Activated T-cell treated with anti-CD3 and anti-CD28 coated beads, Interleukin-2, amount 50 U/mL, for 4 hours (primary cell): Measurements from ENCODE around the gene WLS. TPM values are rescaled to one million over a fixed set of nuclear protein-coding genes. Genes with fewer than 3 reads are reported as not detected.
"Not testable (repeated sequence)": the region's sequence is repeated elsewhere in the genome, so short reads cannot be mapped to it uniquely, and the experiment has no call there.

Source experiments
- ATAC-seq, 2 donors: fragments of 200-7000 bp; cut with Tn5 transposase; one replicate each; pipeline ENCODE4 v1.10.0; 2021
- DNase-seq: peaks from one replicate; pipeline ENCODE4 v3.0.0-alpha.2; 2020
- H3K27me3 Mint-ChIP-seq: one replicate; pipeline ENCODE4 v1.8.0; 2021; ENCODE audit warnings: low read depth, mixed read lengths
- H3K36me3 Mint-ChIP-seq: one replicate; pipeline ENCODE4 v1.8.0; 2022; ENCODE audit warnings: mixed read lengths; ENCODE audit not compliant: insufficient read depth
- H3K4me1 Mint-ChIP-seq: one replicate; pipeline ENCODE4 v1.8.0; 2021; ENCODE audit warnings: low read depth, mixed read lengths
- H3K4me3 Mint-ChIP-seq: one replicate; pipeline ENCODE4 v1.8.0; 2021; ENCODE audit warnings: mild to moderate bottlenecking, moderate library complexity, mixed read lengths
- H3K9me3 Mint-ChIP-seq: one replicate; pipeline ENCODE4 v1.8.0; 2021; ENCODE audit warnings: mixed read lengths
- total RNA-seq, 3 donors: library from RNA; stranded (reverse); gene quantifications; one replicate each; pipeline ENCODE4 v1.2.1, GENCODE V29; 2021

WLS gene
- total RNA-seq, 3 donors from 2014 or later = 0.23 to 0.33 (median 0.32) TPM

DNA sequence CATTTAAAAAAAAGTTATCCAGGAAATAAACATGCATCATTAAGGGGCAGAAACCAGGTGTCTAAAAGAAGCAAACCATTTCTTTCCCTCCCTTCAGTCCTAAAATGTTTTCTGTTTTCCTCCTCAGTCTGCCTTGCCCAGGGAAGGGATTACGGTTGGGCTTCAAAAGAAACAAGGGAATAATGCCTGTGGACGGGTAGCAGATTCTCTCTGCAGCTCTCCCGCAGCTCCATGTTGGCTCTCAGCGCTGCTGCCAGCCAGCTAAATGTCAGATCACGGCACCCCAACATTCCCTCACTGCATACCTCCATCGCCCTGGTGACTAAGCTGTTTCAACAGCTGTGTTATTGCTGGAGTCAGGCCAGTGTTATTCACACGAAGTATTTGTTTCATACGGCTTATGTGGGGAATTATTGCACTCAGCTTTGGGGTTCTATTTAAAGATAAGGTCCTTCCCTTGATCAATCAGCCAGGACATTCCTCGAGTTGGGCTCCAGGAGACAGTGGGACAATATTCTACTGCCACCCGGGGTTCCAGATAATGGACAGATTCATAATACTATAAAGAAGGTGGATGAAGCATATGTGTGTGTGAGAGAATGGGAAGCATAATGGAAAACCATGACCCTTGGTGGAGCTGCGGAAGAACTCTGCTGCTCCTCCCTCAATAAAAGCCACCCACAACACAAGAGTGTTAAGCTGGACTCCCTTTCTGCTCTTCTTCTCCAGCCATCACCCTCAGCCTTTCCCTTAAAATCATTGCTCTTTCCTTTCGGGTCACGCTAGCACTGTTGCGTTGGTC is 58.2 kb downstream of the WLS start:
- H3K36me3 Mint-ChIP-seq = no peaks in the 10 kb centered on the region
- H3K4me1 Mint-ChIP-seq = no peaks in the 10 kb centered on the region
- no peak overlapping the region for H3K4me3 Mint-ChIP-seq
- DNase-seq (no peak), ATAC-seq (no peak)
- no peaks in the 10 kb centered on the region for H3K27me3 Mint-ChIP-seq
- no peaks in the 10 kb centered on the region for H3K9me3 Mint-ChIP-seq

DNA sequence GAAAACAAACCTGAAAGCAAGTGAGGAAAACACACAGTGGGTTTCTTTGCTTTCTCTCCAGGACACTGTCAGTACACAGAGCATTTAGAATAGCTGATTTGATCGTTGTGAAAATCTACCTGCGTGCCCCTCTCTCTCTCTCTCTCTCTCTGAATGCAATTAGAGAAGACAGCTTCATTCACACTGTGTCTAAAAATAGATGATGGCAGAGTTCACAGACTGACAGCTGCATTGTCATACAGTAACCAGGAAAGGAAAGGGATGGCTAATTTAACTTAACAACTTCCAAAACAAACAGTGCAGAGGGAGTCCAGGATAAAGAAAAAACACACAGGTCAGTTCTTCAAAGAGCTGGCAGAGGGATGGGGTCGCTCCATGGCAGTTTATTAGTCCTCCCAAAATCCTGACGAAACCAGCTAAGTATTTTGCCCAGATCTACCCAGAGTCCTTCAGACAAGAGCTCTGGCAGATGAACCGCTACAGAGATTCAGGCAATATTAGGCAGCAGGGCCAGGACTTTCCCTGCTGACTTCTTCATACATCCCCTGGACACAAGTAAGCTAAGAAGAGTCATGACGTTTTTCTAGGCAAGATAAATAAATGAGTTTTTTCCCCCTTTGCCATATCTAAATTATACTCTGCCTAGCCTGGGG is 58.9 kb downstream of the WLS start:
- Mint-ChIP-seq H3K9me3 (no peaks in the 10 kb centered on the region), H3K36me3 (no peaks in the 10 kb centered on the region)

DNA sequence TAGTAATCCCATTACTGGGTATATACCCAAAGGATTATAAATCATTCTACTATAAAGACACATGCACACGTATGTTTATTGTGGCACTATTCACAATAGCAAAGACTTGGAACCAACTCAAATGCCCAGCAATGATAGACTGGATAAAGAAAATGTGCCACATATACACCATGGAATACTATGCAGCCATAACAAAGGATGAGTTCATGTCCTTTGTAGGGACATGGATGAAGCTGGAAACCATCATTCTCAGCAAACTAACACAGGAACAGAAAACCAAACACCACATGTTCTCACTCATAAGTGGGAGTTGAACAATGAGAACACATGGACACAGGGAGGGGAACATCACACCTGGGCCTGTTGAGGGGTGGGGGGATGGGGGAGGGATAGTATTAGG is 60.5 kb downstream of the WLS start:
- H3K4me1 Mint-ChIP-seq, H3K9me3 Mint-ChIP-seq, H3K27me3 Mint-ChIP-seq, H3K36me3 Mint-ChIP-seq, DNase-seq, ATAC-seq, H3K4me3 Mint-ChIP-seq: not testable (repeated sequence)

More for the DNA sequence above, 58.9 kb downstream of the WLS start:
- no peaks in the 10 kb centered on the region for H3K4me1 Mint-ChIP-seq
- no peaks in the 10 kb centered on the region for H3K27me3 Mint-ChIP-seq
- no peak for DNase-seq
- ATAC-seq = no peak
- no peak overlapping the region for H3K4me3 Mint-ChIP-seq

DNA sequence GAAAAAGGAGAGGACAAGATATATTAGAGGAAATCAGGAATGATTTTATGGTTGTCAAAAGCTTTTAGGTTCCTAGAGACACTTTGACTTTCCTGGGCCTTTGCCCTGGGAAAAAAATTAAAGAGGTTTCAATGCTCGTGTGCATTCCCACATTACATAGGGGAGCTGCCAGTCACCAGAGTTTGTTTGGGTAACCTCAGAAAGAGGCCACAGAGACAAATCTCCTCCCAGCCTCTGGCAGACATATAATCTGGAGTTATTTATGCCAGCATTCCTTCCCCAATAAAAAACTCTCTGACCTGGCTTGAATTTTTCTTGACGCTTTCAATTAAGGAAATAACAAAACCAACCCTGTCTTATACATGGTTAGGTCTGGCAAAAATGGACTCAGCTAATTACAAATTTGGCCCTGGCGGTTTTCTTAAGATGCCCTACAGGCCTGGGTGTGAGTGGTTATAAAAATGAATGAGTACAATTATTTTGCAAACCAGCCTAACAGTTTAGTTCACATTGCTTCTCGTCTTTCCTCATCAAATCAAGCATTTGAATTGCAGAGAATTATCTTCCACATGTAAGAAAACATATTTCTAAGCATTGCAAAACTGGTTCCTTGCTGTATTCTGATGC is 63.7 kb downstream of the WLS start:
- DNase-seq (no peak), ATAC-seq (no peak)
- Mint-ChIP-seq H3K36me3 (no peaks in the 10 kb centered on the region), H3K9me3 (peaks cover 3% of the 10 kb centered on the region), H3K4me1 (no peaks in the 10 kb centered on the region), H3K4me3 (no peak overlapping the region), H3K27me3 (peaks cover 2% of the 10 kb centered on the region)

DNA sequence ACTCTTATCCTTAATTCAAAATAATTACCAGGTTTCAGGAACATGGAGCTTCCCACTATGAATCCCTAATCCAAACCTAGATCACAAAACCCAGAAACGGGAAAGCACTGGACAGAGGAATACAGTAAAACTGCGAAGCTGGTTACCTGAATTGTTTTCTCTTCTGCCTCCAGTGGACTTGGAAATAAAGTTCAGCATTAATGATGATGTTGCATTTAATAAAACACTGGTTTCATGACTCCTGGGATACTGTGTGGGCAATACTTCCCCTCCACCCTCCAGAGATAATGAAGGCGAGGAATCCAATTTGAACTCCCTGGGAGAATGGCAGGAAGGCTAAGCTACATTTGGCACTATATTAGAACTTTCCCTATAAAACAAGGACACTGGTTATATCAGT is 65.1 kb downstream of the WLS start:
- H3K9me3 Mint-ChIP-seq = peaks cover 3% of the 10 kb centered on the region
- H3K36me3 Mint-ChIP-seq = no peaks in the 10 kb centered on the region
- DNase-seq (no peak), ATAC-seq (no peak)
- no peaks in the 10 kb centered on the region for H3K4me1 Mint-ChIP-seq
- H3K27me3 Mint-ChIP-seq = peaks cover 2% of the 10 kb centered on the region
- H3K4me3 Mint-ChIP-seq = no peak overlapping the region

DNA sequence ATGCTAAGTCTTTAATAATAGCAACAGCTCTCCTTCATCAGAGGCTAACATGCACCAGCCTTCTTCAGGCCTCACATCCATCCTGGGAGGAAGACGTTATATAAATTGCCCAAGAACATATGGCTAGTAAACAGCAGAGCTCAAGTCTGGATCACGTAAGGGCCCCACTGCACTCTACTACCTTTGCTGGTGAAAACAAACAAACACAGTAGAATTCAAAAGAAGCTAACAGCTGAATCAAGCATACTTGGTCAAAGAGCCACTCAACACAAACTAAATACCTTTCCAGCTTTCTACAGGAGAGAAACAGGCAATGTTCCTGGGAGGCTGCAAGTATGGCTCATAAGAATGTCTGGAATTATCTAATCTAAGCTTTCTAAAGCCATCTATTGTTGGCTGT is 66.0 kb downstream of the WLS start:
- Mint-ChIP-seq H3K4me3 (no peak overlapping the region), H3K4me1 (no peaks in the 10 kb centered on the region), H3K27me3 (peaks cover 2% of the 10 kb centered on the region), H3K36me3 (no peaks in the 10 kb centered on the region), H3K9me3 (peaks cover 3% of the 10 kb centered on the region)
- DNase-seq (no peak), ATAC-seq (no peak)

DNA sequence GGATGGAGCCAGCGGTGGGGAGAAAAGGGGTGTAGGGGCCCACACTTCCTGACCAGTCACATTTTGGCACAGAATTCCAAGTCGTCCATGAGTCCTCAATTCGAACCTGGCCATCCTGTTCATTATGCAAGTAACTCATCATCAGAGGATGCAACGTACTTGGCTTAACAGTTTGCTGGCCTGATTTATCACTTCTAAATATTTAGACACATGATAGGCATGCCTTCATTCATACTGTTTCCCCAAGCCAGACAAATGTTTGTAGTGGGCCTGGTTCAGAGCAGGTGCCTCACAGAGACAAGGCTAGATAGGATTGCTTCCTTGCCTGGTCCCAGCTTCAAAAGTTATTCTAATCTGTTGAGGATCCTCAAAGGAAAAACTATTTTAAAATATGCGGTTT is 66.7 kb downstream of the WLS start:
- ATAC-seq (no peak), DNase-seq (no peak)
- peaks cover 2% of the 10 kb centered on the region for H3K27me3 Mint-ChIP-seq
- no peaks in the 10 kb centered on the region for H3K4me1 Mint-ChIP-seq
- no peak overlapping the region for H3K4me3 Mint-ChIP-seq
- H3K36me3 Mint-ChIP-seq = no peaks in the 10 kb centered on the region
- peaks cover 3% of the 10 kb centered on the region for H3K9me3 Mint-ChIP-seq

DNA sequence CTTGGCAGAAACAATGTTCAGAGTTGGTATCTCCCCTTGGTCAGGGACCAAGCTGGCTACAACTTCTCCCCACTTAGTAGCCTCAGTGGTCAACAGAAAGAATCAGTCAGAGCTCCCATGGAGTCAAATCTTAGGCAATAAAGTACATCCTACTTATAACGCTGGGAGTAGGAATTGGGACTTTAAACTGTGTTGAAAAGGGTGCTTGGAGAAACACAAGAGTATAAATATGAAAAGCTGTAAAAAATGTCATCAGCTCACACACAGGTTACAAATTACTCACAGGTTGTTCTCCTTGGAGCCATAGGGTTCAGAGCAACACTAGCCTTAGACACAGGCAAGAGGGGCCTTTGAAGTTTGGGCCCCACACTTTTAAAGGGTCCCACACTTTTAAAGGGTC is 67.4 kb downstream of the WLS start:
- Mint-ChIP-seq H3K9me3 (peaks cover 3% of the 10 kb centered on the region), H3K4me1 (no peaks in the 10 kb centered on the region), H3K27me3 (peaks cover 2% of the 10 kb centered on the region), H3K4me3 (no peak overlapping the region), H3K36me3 (no peaks in the 10 kb centered on the region)
- no peak for ATAC-seq
- no peak for DNase-seq

DNA sequence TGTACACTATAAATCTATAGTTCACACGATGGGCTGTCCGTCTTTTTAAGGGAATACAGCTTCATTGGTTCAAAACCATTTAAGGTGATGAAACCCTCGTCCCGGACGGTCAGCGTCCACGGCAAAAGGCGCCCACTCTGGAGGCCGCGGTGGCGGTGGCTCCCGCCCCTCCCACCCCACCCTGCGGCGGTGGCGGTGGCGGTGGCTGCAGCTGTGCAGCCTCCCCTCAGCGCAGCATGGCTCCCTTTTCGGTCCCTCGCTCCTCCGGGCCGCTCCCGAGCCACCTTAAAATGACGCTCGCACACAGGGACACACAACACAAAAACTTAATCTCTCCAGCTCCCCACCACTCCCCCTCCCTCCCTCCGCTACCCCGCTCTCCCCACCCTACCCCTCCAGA is 69.1 kb downstream of the WLS start:
- Mint-ChIP-seq H3K27me3 (peaks cover 2% of the 10 kb centered on the region), H3K9me3 (peaks cover 3% of the 10 kb centered on the region), H3K4me1 (no peaks in the 10 kb centered on the region), H3K4me3 (no peak overlapping the region), H3K36me3 (no peaks in the 10 kb centered on the region)
- DNase-seq = no peak
- ATAC-seq = no peak

DNA sequence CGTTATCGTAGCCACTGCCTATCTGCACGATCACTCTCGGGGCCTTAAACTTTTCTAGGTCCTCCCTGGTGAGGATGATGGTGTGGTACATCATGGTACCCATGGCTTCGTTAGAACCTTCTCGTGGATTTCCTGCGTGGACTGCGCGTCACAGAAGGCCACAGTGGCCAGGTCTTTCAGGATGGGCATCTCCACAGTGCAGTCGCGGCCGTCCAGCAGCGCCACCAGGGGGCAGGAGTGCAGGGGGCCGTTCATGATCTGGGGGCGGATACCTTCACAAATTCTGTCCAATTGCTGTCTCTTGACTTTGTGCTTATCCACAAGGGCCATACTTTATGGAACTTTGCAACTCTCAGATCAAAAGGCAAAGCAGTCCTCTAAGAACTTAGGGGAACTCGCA is 69.6 kb downstream of the WLS start:
- peaks cover 3% of the 10 kb centered on the region for H3K9me3 Mint-ChIP-seq
- ATAC-seq = no peak
- no peak overlapping the region for H3K4me3 Mint-ChIP-seq
- H3K4me1 Mint-ChIP-seq = no peaks in the 10 kb centered on the region
- peaks cover 2% of the 10 kb centered on the region for H3K27me3 Mint-ChIP-seq
- DNase-seq = no peak
- H3K36me3 Mint-ChIP-seq = no peaks in the 10 kb centered on the region

DNA sequence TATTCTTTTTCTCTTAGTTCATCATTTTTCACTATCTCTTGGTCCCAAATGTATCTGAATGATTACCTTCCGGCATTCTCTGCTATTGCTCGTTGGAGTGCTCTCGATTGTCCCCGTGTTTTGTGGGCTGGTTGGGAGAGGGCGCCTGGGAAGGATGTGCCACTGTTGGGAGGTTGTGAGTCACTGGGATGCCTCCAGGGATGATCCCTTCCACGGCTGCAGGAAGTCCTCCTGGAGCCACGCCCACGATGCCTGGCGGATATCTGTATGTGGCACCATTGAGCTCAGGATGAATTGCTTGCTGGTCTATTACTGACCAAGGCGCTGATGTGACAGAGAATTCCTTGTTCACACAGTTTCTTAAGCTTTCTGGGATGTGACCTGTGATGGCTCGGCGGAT is 70.7 kb downstream of the WLS start:
- not testable (repeated sequence) for H3K9me3 Mint-ChIP-seq, DNase-seq, H3K4me3 Mint-ChIP-seq, H3K4me1 Mint-ChIP-seq, H3K27me3 Mint-ChIP-seq, H3K36me3 Mint-ChIP-seq, ATAC-seq

DNA sequence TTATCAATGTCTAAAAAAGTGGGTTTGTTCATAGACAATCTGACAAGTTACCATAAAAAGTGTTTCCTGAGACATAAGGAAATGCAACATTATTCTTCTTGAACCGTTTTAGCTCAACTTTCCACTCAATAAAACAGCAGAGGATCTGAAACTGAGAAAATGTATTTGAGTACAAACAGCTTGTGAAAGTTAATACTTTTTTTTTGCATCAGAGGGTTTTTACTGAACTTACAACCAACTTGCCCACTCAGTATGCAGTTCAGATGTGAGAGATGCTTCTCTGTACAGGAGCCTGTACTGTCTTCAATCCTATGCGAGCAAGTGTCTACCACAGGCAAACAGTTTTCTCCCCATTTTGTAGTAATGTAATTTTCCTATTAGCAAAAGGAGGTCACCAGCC is 71.4 kb downstream of the WLS start:
- ATAC-seq, DNase-seq, H3K4me3 Mint-ChIP-seq, H3K27me3 Mint-ChIP-seq, H3K9me3 Mint-ChIP-seq, H3K4me1 Mint-ChIP-seq, H3K36me3 Mint-ChIP-seq: not testable (repeated sequence)

DNA sequence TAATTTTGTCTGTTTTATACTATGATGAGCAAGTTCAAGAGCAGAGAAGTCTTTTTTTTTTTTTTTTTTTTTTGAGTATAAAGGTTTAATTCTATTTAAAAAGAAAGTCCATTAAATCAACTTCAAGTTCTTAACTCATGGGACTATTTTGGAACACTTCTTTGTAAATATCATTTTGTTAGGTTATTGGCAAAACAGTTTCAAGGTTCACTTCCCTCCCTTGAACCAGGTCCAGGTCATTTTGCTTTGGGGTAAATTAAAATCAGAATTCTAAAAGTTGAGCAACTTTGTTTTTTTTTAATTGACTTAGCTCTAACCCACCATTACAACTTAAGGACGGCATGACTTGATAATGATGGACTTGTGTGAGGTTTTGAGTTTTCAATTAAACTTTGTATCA is 72.3 kb downstream of the WLS start:
- Mint-ChIP-seq H3K36me3 (no peaks in the 10 kb centered on the region), H3K9me3 (peaks cover 3% of the 10 kb centered on the region), H3K4me3 (no peak overlapping the region), H3K4me1 (no peaks in the 10 kb centered on the region), H3K27me3 (peaks cover 2% of the 10 kb centered on the region)
- no peak for ATAC-seq
- no peak for DNase-seq

DNA sequence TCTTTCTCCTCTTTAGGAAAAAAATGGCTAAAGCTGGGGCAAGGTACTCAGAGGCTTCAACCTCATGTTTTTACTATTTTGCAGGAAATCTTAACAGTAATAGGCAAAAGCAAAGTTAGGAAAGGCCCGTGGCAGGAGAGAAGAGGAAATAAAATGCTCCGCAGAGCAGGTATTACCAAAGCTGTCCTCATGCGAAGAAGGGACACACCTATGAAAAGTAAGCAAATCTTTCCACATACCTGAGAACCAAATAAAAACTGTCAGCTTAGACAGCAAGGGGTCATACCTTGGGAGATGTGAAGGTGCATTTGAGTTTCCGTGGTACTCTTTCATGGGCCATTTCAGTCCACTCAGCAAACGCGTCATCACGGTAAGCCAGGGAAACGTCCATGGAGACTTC is 73.5 kb downstream of the WLS start:
- no peak for DNase-seq
- no peaks in the 10 kb centered on the region for H3K27me3 Mint-ChIP-seq
- no peak overlapping the region for H3K4me3 Mint-ChIP-seq
- H3K4me1 Mint-ChIP-seq = no peaks in the 10 kb centered on the region
- ATAC-seq = no peak
- no peaks in the 10 kb centered on the region for H3K36me3 Mint-ChIP-seq
- peaks cover under 1% of the 10 kb centered on the region for H3K9me3 Mint-ChIP-seq

DNA sequence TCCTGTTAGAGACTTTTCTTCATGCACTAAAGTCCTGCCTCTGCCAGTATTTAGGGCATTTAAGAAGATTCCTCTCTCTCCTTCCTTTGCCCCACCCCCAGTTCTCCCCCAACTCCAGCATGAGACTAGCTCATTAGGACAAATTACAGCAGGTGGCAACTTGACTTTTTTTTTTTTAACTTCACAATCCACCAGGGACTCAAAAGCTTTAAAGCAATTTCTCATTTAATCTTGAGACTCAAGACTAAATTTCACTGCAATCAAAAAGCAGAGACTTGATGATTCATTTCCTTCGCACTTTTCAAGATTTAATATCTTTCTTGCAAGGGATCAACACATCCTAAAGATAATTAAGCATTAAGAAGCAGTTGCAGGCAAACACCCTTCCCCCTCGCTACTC is 74.9 kb downstream of the WLS start:
- Mint-ChIP-seq H3K27me3 (no peaks in the 10 kb centered on the region), H3K9me3 (no peaks in the 10 kb centered on the region)

More for the DNA sequence above, 74.9 kb downstream of the WLS start:
- no peak overlapping the region for H3K4me3 Mint-ChIP-seq
- H3K4me1 Mint-ChIP-seq = no peaks in the 10 kb centered on the region
- ATAC-seq (no peak), DNase-seq (no peak)
- H3K36me3 Mint-ChIP-seq = no peaks in the 10 kb centered on the region
